GM23338 (cell line): ENCODE data around the gene ATF4. TPM values are rescaled to one million over a fixed set of nuclear protein-coding genes. Genes with fewer than 3 reads are reported as not detected.

Experiments used
- CREB1 ChIP-seq: fragments of 250-450 bp; sonication (Bioruptor Pico); IDR thresholded peaks from 2 replicates; pipeline ENCODE4 v1.5.0; 2020; ENCODE audit warnings: low read depth, mild to moderate bottlenecking, moderate library complexity
- EZH2phosphoT487 ChIP-seq: fragments of 200-600 bp; sonication (generic); IDR thresholded peaks from one replicate; pipeline ENCODE4 v1.8.1; 2018; ENCODE audit warnings: antibody characterized with exemption; ENCODE audit not compliant: unreplicated experiment
- JUNB ChIP-seq: IDR thresholded peaks from one replicate; pipeline ENCODE4 v1.6.1; 2016; ENCODE audit warnings: antibody characterized with exemption; ENCODE audit not compliant: unreplicated experiment
- NANOG ChIP-seq: IDR thresholded peaks from 2 replicates; pipeline ENCODE4 v1.6.1; 2016; ENCODE audit warnings: antibody characterized with exemption, borderline replicate concordance
- POLR2AphosphoS5 ChIP-seq: IDR thresholded peaks from 2 replicates; pipeline ENCODE4 v1.6.1; 2016; ENCODE audit warnings: antibody characterized with exemption, low read depth
- polyA plus RNA-seq: library from polyadenylated mRNA; unstranded; fragments of >200 nt; fragmentation: Nextera tagmentation; extraction: Ambion mirVana; gene quantifications from 2 replicates; pipeline ENCODE4 v1.2.1, GENCODE V29; 2016
- total RNA-seq: library from RNA; depleted of rRNA; stranded (reverse); fragments of >200 nt; shearing (Covaris generic); gene quantifications from 2 replicates; pipeline ENCODE4 v1.2.3, GENCODE V29; 2014
- TF ChIP-seq, protein P1 (sequence below): fragments of 250-450 bp; sonication (Bioruptor Pico); IDR thresholded peaks from 2 replicates; pipeline ENCODE4 v1.5.0; 2020; ENCODE audit warnings: mild to moderate bottlenecking, moderate library complexity
- TF ChIP-seq, protein P2 (sequence below), 2 experiments: fragments of 200-600 bp in 1 of 2; sonication (generic) in 1 of 2; conservative IDR thresholded peaks; 2 replicates each; pipeline versions ENCODE4 v1.5.1 to v1.6.1; 2016 to 2017; ENCODE audit warnings: antibody characterized with exemption in 2 of 2, low read depth in 2 of 2, mild to moderate bottlenecking in 2 of 2, moderate library complexity in 1 of 2
- TF ChIP-seq, protein P3 (sequence below): IDR thresholded peaks from 2 replicates; pipeline ENCODE4 v1.6.1; 2016; ENCODE audit warnings: antibody characterized with exemption

The ATF4 gene
- total and polyA plus RNA-seq, 2 experiments from 2014 or later, result 446 to 553 TPM

DNA sequence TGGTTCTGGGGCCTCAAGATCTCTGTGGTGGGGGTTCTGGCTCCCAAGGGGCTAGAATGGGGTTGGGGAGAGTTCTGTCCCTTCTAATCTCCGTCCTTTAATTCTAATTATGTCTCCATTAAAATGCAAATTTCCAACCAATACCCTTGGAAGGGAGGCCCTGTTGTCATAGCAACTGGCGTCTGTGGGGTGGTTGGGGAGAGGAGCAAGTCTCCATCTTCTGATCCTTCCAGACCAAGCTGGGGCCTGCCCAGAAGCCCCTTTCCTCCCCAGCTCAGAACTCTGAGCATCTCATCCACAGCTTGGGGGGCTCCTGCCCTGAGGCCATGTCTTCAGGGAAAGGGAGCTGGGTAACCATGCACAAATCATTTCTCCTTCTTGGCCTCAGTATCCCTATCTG is 17.6 kb downstream of the ATF4 start (continued):
- TF ChIP-seq, protein P1, sequence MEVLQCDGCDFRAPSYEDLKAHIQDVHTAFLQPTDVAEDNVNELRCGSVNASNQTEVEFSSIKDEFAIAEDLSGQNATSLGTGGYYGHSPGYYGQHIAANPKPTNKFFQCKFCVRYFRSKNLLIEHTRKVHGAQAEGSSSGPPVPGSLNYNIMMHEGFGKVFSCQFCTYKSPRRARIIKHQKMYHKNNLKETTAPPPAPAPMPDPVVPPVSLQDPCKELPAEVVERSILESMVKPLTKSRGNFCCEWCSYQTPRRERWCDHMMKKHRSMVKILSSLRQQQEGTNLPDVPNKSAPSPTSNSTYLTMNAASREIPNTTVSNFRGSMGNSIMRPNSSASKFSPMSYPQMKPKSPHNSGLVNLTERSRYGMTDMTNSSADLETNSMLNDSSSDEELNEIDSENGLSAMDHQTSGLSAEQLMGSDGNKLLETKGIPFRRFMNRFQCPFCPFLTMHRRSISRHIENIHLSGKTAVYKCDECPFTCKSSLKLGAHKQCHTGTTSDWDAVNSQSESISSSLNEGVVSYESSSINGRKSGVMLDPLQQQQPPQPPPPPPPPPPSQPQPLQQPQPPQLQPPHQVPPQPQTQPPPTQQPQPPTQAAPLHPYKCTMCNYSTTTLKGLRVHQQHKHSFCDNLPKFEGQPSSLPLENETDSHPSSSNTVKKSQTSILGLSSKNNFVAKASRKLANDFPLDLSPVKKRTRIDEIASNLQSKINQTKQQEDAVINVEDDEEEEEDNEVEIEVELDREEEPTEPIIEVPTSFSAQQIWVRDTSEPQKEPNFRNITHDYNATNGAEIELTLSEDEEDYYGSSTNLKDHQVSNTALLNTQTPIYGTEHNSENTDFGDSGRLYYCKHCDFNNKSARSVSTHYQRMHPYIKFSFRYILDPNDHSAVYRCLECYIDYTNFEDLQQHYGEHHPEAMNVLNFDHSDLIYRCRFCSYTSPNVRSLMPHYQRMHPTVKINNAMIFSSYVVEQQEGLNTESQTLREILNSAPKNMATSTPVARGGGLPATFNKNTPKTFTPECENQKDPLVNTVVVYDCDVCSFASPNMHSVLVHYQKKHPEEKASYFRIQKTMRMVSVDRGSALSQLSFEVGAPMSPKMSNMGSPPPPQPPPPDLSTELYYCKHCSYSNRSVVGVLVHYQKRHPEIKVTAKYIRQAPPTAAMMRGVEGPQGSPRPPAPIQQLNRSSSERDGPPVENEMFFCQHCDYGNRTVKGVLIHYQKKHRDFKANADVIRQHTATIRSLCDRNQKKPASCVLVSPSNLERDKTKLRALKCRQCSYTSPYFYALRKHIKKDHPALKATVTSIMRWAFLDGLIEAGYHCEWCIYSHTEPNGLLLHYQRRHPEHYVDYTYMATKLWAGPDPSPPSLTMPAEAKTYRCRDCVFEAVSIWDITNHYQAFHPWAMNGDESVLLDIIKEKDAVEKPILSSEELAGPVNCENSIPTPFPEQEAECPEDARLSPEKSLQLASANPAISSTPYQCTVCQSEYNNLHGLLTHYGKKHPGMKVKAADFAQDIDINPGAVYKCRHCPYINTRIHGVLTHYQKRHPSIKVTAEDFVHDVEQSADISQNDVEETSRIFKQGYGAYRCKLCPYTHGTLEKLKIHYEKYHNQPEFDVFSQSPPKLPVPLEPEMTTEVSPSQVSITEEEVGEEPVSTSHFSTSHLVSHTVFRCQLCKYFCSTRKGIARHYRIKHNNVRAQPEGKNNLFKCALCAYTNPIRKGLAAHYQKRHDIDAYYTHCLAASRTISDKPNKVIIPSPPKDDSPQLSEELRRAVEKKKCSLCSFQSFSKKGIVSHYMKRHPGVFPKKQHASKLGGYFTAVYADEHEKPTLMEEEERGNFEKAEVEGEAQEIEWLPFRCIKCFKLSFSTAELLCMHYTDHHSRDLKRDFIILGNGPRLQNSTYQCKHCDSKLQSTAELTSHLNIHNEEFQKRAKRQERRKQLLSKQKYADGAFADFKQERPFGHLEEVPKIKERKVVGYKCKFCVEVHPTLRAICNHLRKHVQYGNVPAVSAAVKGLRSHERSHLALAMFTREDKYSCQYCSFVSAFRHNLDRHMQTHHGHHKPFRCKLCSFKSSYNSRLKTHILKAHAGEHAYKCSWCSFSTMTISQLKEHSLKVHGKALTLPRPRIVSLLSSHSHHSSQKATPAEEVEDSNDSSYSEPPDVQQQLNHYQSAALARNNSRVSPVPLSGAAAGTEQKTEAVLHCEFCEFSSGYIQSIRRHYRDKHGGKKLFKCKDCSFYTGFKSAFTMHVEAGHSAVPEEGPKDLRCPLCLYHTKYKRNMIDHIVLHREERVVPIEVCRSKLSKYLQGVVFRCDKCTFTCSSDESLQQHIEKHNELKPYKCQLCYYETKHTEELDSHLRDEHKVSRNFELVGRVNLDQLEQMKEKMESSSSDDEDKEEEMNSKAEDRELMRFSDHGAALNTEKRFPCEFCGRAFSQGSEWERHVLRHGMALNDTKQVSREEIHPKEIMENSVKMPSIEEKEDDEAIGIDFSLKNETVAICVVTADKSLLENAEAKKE (CRISPR knock-in tag), result no peak
- TF ChIP-seq JUNB (no peak), POLR2AphosphoS5 (no peak), EZH2phosphoT487 (no peak), NANOG (no peak), CREB1 (no peak)
- TF ChIP-seq, protein P2, sequence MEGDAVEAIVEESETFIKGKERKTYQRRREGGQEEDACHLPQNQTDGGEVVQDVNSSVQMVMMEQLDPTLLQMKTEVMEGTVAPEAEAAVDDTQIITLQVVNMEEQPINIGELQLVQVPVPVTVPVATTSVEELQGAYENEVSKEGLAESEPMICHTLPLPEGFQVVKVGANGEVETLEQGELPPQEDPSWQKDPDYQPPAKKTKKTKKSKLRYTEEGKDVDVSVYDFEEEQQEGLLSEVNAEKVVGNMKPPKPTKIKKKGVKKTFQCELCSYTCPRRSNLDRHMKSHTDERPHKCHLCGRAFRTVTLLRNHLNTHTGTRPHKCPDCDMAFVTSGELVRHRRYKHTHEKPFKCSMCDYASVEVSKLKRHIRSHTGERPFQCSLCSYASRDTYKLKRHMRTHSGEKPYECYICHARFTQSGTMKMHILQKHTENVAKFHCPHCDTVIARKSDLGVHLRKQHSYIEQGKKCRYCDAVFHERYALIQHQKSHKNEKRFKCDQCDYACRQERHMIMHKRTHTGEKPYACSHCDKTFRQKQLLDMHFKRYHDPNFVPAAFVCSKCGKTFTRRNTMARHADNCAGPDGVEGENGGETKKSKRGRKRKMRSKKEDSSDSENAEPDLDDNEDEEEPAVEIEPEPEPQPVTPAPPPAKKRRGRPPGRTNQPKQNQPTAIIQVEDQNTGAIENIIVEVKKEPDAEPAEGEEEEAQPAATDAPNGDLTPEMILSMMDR (conservative IDR thresholded peaks at IDR 0.05; ENCODE audit: low read depth in 2 of 2), result no peak
- TF ChIP-seq, protein P3, sequence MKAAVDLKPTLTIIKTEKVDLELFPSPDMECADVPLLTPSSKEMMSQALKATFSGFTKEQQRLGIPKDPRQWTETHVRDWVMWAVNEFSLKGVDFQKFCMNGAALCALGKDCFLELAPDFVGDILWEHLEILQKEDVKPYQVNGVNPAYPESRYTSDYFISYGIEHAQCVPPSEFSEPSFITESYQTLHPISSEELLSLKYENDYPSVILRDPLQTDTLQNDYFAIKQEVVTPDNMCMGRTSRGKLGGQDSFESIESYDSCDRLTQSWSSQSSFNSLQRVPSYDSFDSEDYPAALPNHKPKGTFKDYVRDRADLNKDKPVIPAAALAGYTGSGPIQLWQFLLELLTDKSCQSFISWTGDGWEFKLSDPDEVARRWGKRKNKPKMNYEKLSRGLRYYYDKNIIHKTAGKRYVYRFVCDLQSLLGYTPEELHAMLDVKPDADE, result no peak
